Thyroid gland (tissue), 4 donors: ENCODE results near the gene CDCA4.

Experiments
- POLR2A ChIP-seq, 2 donors: fragments of 450-650 bp; IDR thresholded peaks; one replicate each; pipeline ENCODE4 v1.6.1; 2017; ENCODE audit warnings: antibody characterized with exemption in 2 of 2, mild to moderate bottlenecking in 2 of 2, moderate library complexity in 1 of 2
- TF ChIP-seq, protein P1 (sequence below), 6 experiments: fragments of 200-600 bp in 3 of 6; fragments of 450-650 bp in 3 of 6; sonication (generic) in 3 of 6; IDR thresholded peaks; one replicate each; pipeline ENCODE4 v1.5.1; 2016 to 2019; ENCODE audit warnings: antibody characterized with exemption in 6 of 6, mild to moderate bottlenecking in 2 of 6, inconsistent platforms in 1 of 6, moderate library complexity in 1 of 6

DNA sequence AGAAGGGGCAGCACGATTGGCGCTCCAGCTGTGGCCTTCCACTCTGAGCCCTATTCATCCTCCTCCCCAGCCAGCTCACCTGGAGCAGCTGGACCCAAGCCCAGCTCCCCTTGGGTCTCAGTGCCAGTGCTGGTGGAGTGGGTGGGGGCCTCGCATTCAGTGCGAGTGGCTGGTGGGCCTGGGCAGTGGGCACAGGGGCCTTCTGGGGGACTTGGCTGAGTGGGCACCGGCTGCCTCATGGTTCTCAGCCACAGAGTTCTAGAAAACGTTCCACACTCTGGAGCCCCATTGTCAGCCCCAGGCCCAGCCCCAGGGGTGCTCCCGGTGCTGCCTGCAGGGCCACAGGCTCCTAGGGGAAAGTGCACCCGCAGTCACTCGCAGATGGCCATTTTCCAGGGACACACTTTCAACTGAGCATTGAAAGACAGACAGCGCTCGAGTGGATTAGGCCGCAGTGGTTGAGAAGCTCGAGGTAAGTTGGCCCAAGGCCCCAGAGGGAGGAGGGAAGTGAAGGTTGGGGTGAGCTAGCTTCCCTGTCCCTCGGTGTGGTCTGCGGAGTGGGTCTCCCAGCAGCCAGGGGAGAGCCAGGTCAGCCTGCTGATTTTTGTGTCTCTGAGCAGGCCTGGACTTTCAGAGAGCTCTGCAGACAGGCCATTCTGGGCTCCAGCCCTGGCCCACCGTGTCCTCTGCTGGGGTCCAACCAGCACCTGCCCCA lies 31.5 kb downstream of the CDCA4 start:
- TF ChIP-seq, protein P1, sequence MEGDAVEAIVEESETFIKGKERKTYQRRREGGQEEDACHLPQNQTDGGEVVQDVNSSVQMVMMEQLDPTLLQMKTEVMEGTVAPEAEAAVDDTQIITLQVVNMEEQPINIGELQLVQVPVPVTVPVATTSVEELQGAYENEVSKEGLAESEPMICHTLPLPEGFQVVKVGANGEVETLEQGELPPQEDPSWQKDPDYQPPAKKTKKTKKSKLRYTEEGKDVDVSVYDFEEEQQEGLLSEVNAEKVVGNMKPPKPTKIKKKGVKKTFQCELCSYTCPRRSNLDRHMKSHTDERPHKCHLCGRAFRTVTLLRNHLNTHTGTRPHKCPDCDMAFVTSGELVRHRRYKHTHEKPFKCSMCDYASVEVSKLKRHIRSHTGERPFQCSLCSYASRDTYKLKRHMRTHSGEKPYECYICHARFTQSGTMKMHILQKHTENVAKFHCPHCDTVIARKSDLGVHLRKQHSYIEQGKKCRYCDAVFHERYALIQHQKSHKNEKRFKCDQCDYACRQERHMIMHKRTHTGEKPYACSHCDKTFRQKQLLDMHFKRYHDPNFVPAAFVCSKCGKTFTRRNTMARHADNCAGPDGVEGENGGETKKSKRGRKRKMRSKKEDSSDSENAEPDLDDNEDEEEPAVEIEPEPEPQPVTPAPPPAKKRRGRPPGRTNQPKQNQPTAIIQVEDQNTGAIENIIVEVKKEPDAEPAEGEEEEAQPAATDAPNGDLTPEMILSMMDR (IDR thresholded peaks at IDR 0.05) = no peak
- no peak for TF ChIP-seq POLR2A (IDR thresholded peaks at IDR 0.05)
